GM12878 (cell line): ENCODE measurements around the gene CHAF1A. TPM values are rescaled to one million over a fixed set of nuclear protein-coding genes. Genes with fewer than 3 reads are reported as not detected.
A peak's percentile ranks its signal among the peaks of the same experiment; 100 is the strongest.

Experiments
- ATAC-seq: fragments of 200-7000 bp; cut with Tn5 transposase; 3 replicates; pipeline ENCODE4 v1.9.1; 2020; ENCODE audit warnings: mild to moderate bottlenecking, moderate library complexity
- BruUV-seq: library from RNA; stranded (reverse); fragments of 400-500 nt; replicated peaks from 2 replicates; lab custom pipeline; 2021; lab: Mats Ljungman, UMichigan
- CTCF ChIA-PET: fragments of 300-600 bp; sonication (Branson Sonifier 250); formaldehyde crosslinking; extraction: SDS; loops from one replicate; lab custom pipeline; 2021; ENCODE audit warnings: inconsistent platforms; lab: Yijun Ruan, JAX
- POLR2A ChIA-PET: fragments of 350-600 bp; formaldehyde crosslinking; extraction: SDS; loops from one replicate; lab custom pipeline; 2021; ENCODE audit warnings: inconsistent platforms; lab: Charles Lee
- RAD21 ChIA-PET: fragments of 300-600 bp; sonication (Branson Sonifier 250); formaldehyde crosslinking; loops from one replicate; lab custom pipeline; 2023; ENCODE audit warnings: antibody characterized with exemption; ENCODE audit not compliant: unreplicated experiment; lab: Charles Lee
- SMC1A ChIA-PET: fragments of 300-600 bp; sonication (Branson Sonifier 250); formaldehyde crosslinking; loops from one replicate; lab custom pipeline; 2023; ENCODE audit not compliant: unreplicated experiment, uncharacterized antibody; lab: Charles Lee
- DNase-seq: peaks from one replicate; pipeline ENCODE4 v3.0.0-alpha.2; 2011; ENCODE audit warnings: low read depth, low spot score
- FAIRE-seq: peaks from 3 replicates; lab custom pipeline; 2011; peaks lifted over from hg19 to GRCh38; lab: Jason Lieb, UNC
- H2AFZ ChIP-seq: 2 replicates; pipeline ENCODE4 v1.6.0; 2011; ENCODE audit warnings: low read depth, low read length, control low read depth; ENCODE audit not compliant: control insufficient read depth
- H3K27ac ChIP-seq: 2 replicates; pipeline ENCODE4 v1.5.1; 2011; ENCODE audit warnings: control low read depth; ENCODE audit not compliant: control insufficient read depth, insufficient read depth
- H3K27me3 ChIP-seq, 2 experiments: replicated peaks in 1 of 2; 2 replicates each; pipeline versions ENCODE4 v1.6.0 to v1.6.1; 2011; ENCODE audit warnings: low read length in 1 of 2; ENCODE audit not compliant: control insufficient read depth in 2 of 2, insufficient read depth in 2 of 2
- H3K36me3 ChIP-seq, 2 experiments: 2 replicates each; pipeline ENCODE4 v1.5.1; 2011; ENCODE audit warnings: low read length in 1 of 2; ENCODE audit not compliant: control insufficient read depth in 2 of 2, insufficient read depth in 2 of 2
- H3K4me1 ChIP-seq: 2 replicates; pipeline ENCODE4 v1.6.1; 2011; ENCODE audit warnings: mild to moderate bottlenecking, low read length, moderate library complexity, mixed read lengths; ENCODE audit not compliant: control insufficient read depth, insufficient read depth
- H3K4me2 ChIP-seq: 2 replicates; pipeline ENCODE4 v1.6.0; 2011; ENCODE audit warnings: control low read depth; ENCODE audit not compliant: control insufficient read depth, insufficient read depth
- H3K4me3 ChIP-seq: fragments of 200-600 bp; sonication (generic); 2 replicates; pipeline ENCODE4 v1.5.1; 2016
- H3K79me2 ChIP-seq: 2 replicates; pipeline ENCODE4 v1.6.0; 2011; ENCODE audit warnings: low read length; ENCODE audit not compliant: control insufficient read depth, insufficient read depth
- H3K9ac ChIP-seq: 2 replicates; pipeline ENCODE4 v1.8.0; 2011; ENCODE audit warnings: low read length, control low read depth, mixed read lengths; ENCODE audit not compliant: control insufficient read depth, insufficient read depth
- H3K9me3 ChIP-seq: replicated peaks from 3 replicates; pipeline ENCODE4 v1.5.1; 2011; ENCODE audit warnings: mild to moderate bottlenecking, low read length; ENCODE audit not compliant: control insufficient read depth, insufficient read depth
- H4K20me1 ChIP-seq: 2 replicates; pipeline ENCODE4 v1.6.0; 2011; ENCODE audit not compliant: control insufficient read depth, insufficient read depth
- BACH1 ChIP-seq: fragments of 450-650 bp; IDR thresholded peaks from 2 replicates; pipeline ENCODE4 v1.6.1; 2017; ENCODE audit warnings: mild to moderate bottlenecking, borderline replicate concordance
- CBFB ChIP-seq: IDR thresholded peaks from 2 replicates; pipeline ENCODE4 v1.6.1; 2016; ENCODE audit warnings: antibody characterized with exemption, low read depth
- CREM ChIP-seq: IDR thresholded peaks from 2 replicates; pipeline ENCODE4 v1.6.1; 2014; ENCODE audit warnings: antibody characterized with exemption, low read depth
- EZH2 ChIP-seq: IDR thresholded peaks from 2 replicates; pipeline ENCODE4 v1.6.1; 2012; ENCODE audit warnings: low read depth, mild to moderate bottlenecking, control low read depth, inconsistent platforms, low read length, borderline replicate concordance; ENCODE audit not compliant: control insufficient read depth
- GABPA ChIP-seq: IDR thresholded peaks from 2 replicates; pipeline ENCODE4 v1.6.1; 2014; ENCODE audit warnings: antibody characterized with exemption, low read depth, mild to moderate bottlenecking, inconsistent platforms
- KDM1A ChIP-seq: fragments of 200-600 bp; sonication (generic); IDR thresholded peaks from 2 replicates; pipeline ENCODE4 v1.6.1; 2016; ENCODE audit warnings: borderline replicate concordance
- MXI1 ChIP-seq: fragments of 150-350 bp; IDR thresholded peaks from 2 replicates; pipeline ENCODE4 v1.6.1; 2011; ENCODE audit warnings: low read depth, mild to moderate bottlenecking, inconsistent platforms, low read length, improper control_type of control experiment
- NR2C1 ChIP-seq: fragments of 450-650 bp; IDR thresholded peaks from 2 replicates; pipeline ENCODE4 v1.6.1; 2017; ENCODE audit warnings: antibody characterized with exemption, mild to moderate bottlenecking, moderate library complexity
- POLR2A ChIP-seq: IDR thresholded peaks from 2 replicates; pipeline ENCODE4 v1.6.1; 2011; ENCODE audit warnings: low read depth, mild to moderate bottlenecking, low read length
- RCOR1 ChIP-seq: conservative IDR thresholded peaks from 2 replicates; pipeline ENCODE4 v1.6.1; 2012; ENCODE audit warnings: low read depth, low read length, improper control_type of control experiment
- SMAD1 ChIP-seq: fragments of 450-650 bp; IDR thresholded peaks from 2 replicates; pipeline ENCODE4 v1.6.1; 2018; ENCODE audit warnings: mild to moderate bottlenecking, low read depth; ENCODE audit not compliant: partially characterized antibody
- SRF ChIP-seq, 2 experiments: IDR thresholded peaks; 2 replicates each; pipeline ENCODE4 v1.6.1; 2011; ENCODE audit warnings: low read depth in 2 of 2, low read length in 2 of 2, mild to moderate bottlenecking in 1 of 2, moderate library complexity in 1 of 2
- TBL1XR1 ChIP-seq: IDR thresholded peaks from 2 replicates; pipeline ENCODE4 v1.6.1; 2012; ENCODE audit warnings: low read depth, low read length, improper control_type of control experiment
- TCF12 ChIP-seq: IDR thresholded peaks from 2 replicates; pipeline ENCODE4 v1.6.1; 2011; ENCODE audit warnings: low read depth, mild to moderate bottlenecking, low read length
- ZNF384 ChIP-seq: IDR thresholded peaks from 2 replicates; pipeline ENCODE4 v1.6.1; 2012; ENCODE audit warnings: low read depth, mild to moderate bottlenecking, low read length, improper control_type of control experiment, borderline replicate concordance
- ZZZ3 ChIP-seq: IDR thresholded peaks from 2 replicates; pipeline ENCODE4 v1.6.1; 2011; ENCODE audit warnings: low read depth; ENCODE audit not compliant: control insufficient read depth, insufficient read length
- WGBS: methylation state at CpG from one replicate; pipeline ENCODE4 v1.1.6; 2016; ENCODE audit warnings: low lambda C conversion rate; ENCODE audit not compliant: insufficient replicate concordance, insufficient coverage; ENCODE audit errors: missing lambda C conversion rate; 5-methylcytosine and 5-hydroxymethylcytosine counted together
- in situ Hi-C: fragments of 300-500 bp; cut with MboI; formaldehyde crosslinking; loops from 9 replicates; pipeline ENCODE4 v1.14.3; 2018; ENCODE audit warnings: mixed read lengths
- intact Hi-C: fragments of 100-400 bp; cut with micrococcal nuclease; formaldehyde crosslinking; loops from one replicate; pipeline ENCODE4 v1.14.2; 2022; ENCODE audit not compliant: unreplicated experiment
- polyA plus RNA-seq, 11 experiments: library from polyadenylated mRNA; depleted of rRNA in 4 of 11; unstranded in 6 of 11; stranded (reverse) in 5 of 11; fragments of >200 nt; fragmentation: Nextera tagmentation in 4 of 11; fragmentation: Illumina TruSeq in 1 of 11; extraction: Ambion mirVana in 4 of 11; extraction: Trizol in 1 of 11; gene quantifications; 1 replicate in 1 of 11; 2 replicates in 10 of 11; pipeline versions ENCODE4 v1.2.1 to v1.2.3, GENCODE V29; 2011 to 2016; ENCODE audit warnings: inconsistent platforms in 2 of 11, missing spikeins in 2 of 11, low read depth in 1 of 11
- total RNA-seq, 4 experiments: library from RNA; depleted of rRNA in 3 of 4; stranded (reverse); fragments of >200 nt in 3 of 4; fragmentation: Illumina TruSeq in 1 of 4; extraction: Trizol in 1 of 4; gene quantifications; 2 replicates each; pipeline versions ENCODE4 v1.2.1 to v1.2.3, GENCODE V29; 2013 to 2021
- TF ChIP-seq, protein P1 (sequence below): IDR thresholded peaks from 2 replicates; pipeline ENCODE4 v1.6.1; 2012; ENCODE audit warnings: low read length, inconsistent platforms

Gene CHAF1A
- total and polyA plus RNA-seq, 10 of the 15 experiments (the other 5 are each of a cell fraction or from before 2014, with no cell fraction given), result 1.3 to 69.1 (median 34.2) TPM

DNA sequence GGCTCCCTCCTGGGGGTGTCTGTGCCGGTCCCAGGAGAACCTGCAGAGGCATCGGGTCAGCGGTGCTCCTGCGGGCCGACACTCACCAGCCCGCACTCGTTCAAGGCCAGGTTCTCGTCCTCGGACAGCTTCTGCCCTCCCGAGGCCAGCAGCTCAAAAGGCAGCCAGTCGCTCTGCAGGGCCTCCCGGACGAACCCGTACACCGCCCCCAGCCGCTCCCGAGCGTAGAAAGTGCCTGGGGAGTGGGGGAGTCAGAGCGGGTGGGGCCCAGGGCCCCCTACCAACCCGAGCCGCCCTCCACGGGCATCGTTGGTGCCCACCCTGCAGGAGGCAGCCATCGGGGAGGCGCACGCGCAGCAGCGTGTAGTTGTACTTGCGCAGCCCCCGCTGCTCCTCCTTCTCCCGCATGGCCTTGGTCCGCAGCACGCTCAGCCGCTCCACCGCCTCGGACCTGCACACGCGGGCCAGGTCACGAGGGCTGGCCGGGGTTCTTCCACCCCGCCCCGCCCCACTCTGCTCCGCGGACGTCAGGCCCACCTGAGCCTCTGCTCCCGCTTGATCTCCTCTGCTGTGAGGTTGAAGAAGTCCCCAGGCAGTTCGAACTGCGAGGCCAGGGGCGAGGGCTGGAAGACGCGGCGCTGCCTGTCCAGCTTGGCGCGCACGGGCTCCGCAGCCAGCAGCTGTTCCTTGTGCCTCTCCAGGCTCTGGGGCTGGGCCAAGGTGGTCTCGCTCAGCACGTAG lies 43.7 kb downstream of the CHAF1A start:
- Histone ChIP-seq H3K4me2 (no peak overlapping the region), H3K4me3 (no peak overlapping the region), H3K4me1 (peaks cover 7% of the 10 kb centered on the region), H3K27ac (no peak overlapping the region), H2AFZ (no peak overlapping the region)
- in situ Hi-C loops (no loop called here), intact Hi-C loops (no loop called here)
- ChIA-PET SMC1A (no interaction called here), CTCF (no interaction called here), RAD21 (no interaction called here)
- no peak for ATAC-seq
- 90% methylated on average over 58 of the region's 58 CpGs for WGBS
- TF ChIP-seq ZZZ3 (no peak), POLR2A (peak; percentile 60)
- TF ChIP-seq, all 136 proteins: peak for 1
- Histone ChIP-seq H4K20me1 (no peaks in the 10 kb centered on the region), H3K27me3 (no peaks in the 10 kb centered on the region), H3K36me3 (peaks cover 0 to 25% of the 10 kb centered on the region in 2 experiments; a peak in 3 of 4 replicates), H3K9me3 (no peaks in the 10 kb centered on the region), H3K79me2 (no peaks in the 10 kb centered on the region), H3K9ac (no peak overlapping the region)
- FAIRE-seq (no peak), DNase-seq (no peak)
- BruUV-seq, result no TSS peak
- POLR2A ChIA-PET, result interaction anchor here (0.6 kb wide), 1 partner anchor 18 kb away, joined by 3 read pairs; no protein-coding TSS in a partner anchor

DNA sequence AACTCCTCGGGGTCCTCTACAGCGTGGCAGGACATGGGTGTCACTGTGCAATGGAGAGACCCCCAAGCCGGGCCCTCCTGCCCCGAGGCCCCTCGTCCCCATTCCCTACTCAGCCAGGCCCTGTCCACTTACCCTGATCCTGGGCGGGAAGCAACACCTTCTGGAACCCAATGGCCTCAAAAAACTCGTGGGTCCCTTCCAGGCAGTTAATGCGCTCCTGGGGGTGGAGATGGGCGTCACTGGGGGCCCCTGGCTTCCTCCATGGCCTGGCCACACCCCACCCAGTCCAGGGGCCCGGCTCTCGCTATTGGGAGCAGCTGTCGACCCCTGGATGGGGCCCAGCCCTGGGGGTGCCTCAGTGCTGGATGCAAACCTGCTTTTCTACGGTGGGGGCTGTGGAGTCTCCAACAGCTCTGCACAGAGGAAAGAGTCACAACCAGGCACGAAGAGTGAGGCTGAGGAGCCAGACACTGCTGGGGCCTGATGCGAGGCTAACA lies 44.3 kb downstream of the CHAF1A start:
- DNase-seq, result no peak
- BruUV-seq, result no TSS peak
- no peak for ATAC-seq
- no peak for FAIRE-seq
- RAD21 ChIA-PET, result no interaction called here
- Histone ChIP-seq H4K20me1 (no peaks in the 10 kb centered on the region), H3K27me3 (no peaks in the 10 kb centered on the region), H3K9ac (no peak overlapping the region), H2AFZ (no peak overlapping the region), H3K36me3 (peaks cover 0 to 25% of the 10 kb centered on the region in 2 experiments; a peak in 3 of 4 replicates), H3K27ac (no peak overlapping the region), H3K4me3 (no peak overlapping the region), H3K9me3 (no peaks in the 10 kb centered on the region), H3K4me1 (peaks cover 7% of the 10 kb centered on the region), H3K79me2 (no peaks in the 10 kb centered on the region), H3K4me2 (no peak overlapping the region)
- 82% methylated on average over 14 of the region's 15 CpGs for WGBS
- intact Hi-C loops, result no loop called here
- CTCF ChIA-PET, result no interaction called here
- in situ Hi-C loops, result no loop called here
- POLR2A ChIA-PET, result no interaction called here
- SMC1A ChIA-PET, result interaction anchor here (0.7 kb wide), 1 partner anchor 13 kb away, joined by 4 read pairs; no protein-coding TSS in a partner anchor
- TF ChIP-seq RCOR1 (no peak), MXI1 (no peak), NR2C1 (no peak), TBL1XR1 (no peak), KDM1A (no peak), SMAD1 (no peak), TCF12 (no peak), EZH2 (no peak), SRF (IDR thresholded peaks at IDR 0.05; ENCODE audit: low read depth in 2 of 2, low read length in 2 of 2) (no peak), CREM (no peak), CBFB (no peak), ZNF384 (no peak), GABPA (no peak), BACH1 (no peak)
- TF ChIP-seq, protein P1, sequence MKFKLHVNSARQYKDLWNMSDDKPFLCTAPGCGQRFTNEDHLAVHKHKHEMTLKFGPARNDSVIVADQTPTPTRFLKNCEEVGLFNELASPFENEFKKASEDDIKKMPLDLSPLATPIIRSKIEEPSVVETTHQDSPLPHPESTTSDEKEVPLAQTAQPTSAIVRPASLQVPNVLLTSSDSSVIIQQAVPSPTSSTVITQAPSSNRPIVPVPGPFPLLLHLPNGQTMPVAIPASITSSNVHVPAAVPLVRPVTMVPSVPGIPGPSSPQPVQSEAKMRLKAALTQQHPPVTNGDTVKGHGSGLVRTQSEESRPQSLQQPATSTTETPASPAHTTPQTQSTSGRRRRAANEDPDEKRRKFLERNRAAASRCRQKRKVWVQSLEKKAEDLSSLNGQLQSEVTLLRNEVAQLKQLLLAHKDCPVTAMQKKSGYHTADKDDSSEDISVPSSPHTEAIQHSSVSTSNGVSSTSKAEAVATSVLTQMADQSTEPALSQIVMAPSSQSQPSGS, result no peak
